HuH-7.5 (cell line): ENCODE data around the gene OTX1.
A peak's percentile ranks its signal among the peaks of the same experiment; 100 is the strongest.
"Not testable (repeated sequence)": the region's sequence is repeated elsewhere in the genome, so short reads cannot be mapped to it uniquely, and the experiment has no call there.

Experiments used
- DNase-seq: peaks from one replicate; pipeline ENCODE4 v3.0.0; 2011; ENCODE audit warnings: low spot score

OTX1 gene

GRCh38 chr2:63058921-63059792 lies 8.5 kb downstream of the OTX1 start:
- DNase-seq: no peak

GRCh38 chr2:63059793-63060471 lies 9.3 kb downstream of the OTX1 start:
- no peak for DNase-seq

- no peak for DNase-seq
Observed at GRCh38 chr2:63060472-63060991, 9.9 kb downstream of the OTX1 start.

- no peak for DNase-seq
Observed at GRCh38 chr2:63064197-63064596, 13.6 kb downstream of the OTX1 start.

GRCh38 chr2:63064661-63065060 lies 14.0 kb downstream of the OTX1 start:
- DNase-seq: no peak

- no peak for DNase-seq
Observed at GRCh38 chr2:63066265-63066664, 15.6 kb downstream of the OTX1 start.

- no peak for DNase-seq
Observed at GRCh38 chr2:63066838-63067237, 16.2 kb downstream of the OTX1 start.

- no peak for DNase-seq
Observed at GRCh38 chr2:63071664-63072063, 21.0 kb downstream of the OTX1 start.

GRCh38 chr2:63073994-63074393 lies 23.4 kb downstream of the OTX1 start:
- DNase-seq: no peak

GRCh38 chr2:63074399-63074798 lies 23.8 kb downstream of the OTX1 start:
- not testable (repeated sequence) for DNase-seq

- peak; percentile 25 for DNase-seq
Observed at GRCh38 chr2:63078852-63079606, 28.4 kb downstream of the OTX1 start.

- no peak for DNase-seq
Observed at GRCh38 chr2:63081404-63081803, 30.8 kb downstream of the OTX1 start.

GRCh38 chr2:63086687-63087086 lies 36.1 kb downstream of the OTX1 start:
- peak; percentile 14 for DNase-seq

- DNase-seq: no peak
Observed at GRCh38 chr2:63092401-63092800, 41.8 kb downstream of the OTX1 start.

- DNase-seq: no peak
Observed at GRCh38 chr2:63092857-63093256, 42.2 kb downstream of the OTX1 start.

GRCh38 chr2:63093502-63093901 lies 42.9 kb downstream of the OTX1 start:
- DNase-seq: no peak

- no peak for DNase-seq
Observed at GRCh38 chr2:63096491-63096890, 45.9 kb downstream of the OTX1 start.

- no peak for DNase-seq
Observed at GRCh38 chr2:63099032-63099431, 48.4 kb downstream of the OTX1 start.

GRCh38 chr2:63101954-63102353 lies 51.3 kb downstream of the OTX1 start:
- DNase-seq: no peak

- no peak for DNase-seq
Observed at GRCh38 chr2:63104482-63104881, 53.9 kb downstream of the OTX1 start.
